Activated CD8-positive, alpha-beta memory T cell treated with anti-CD3 and anti-CD28 coated beads for 36 hours (primary cell): Measurements from ENCODE around the gene DNAJB12. TPM values are rescaled to one million over a fixed set of nuclear protein-coding genes. Genes with fewer than 3 reads are reported as not detected.

Experiments used
- CTCF ChIA-PET: fragments of 350-600 bp; sonication (Branson Sonifier 250); formaldehyde crosslinking; loops from one replicate; lab custom pipeline; 2021; ENCODE audit warnings: antibody characterized with exemption; lab: Charles Lee
- POLR2A ChIA-PET: fragments of 350-600 bp; sonication (Branson Sonifier 250); formaldehyde crosslinking; loops from one replicate; lab custom pipeline; 2021; ENCODE audit warnings: antibody characterized with exemption; lab: Charles Lee
- total RNA-seq, 2 experiments: library from RNA; stranded (reverse); gene quantifications; one replicate each; pipeline ENCODE4 v1.2.3, GENCODE V29; 2021

The DNAJB12 gene
- total RNA-seq, 2 experiments from 2014 or later, result 28.0 to 28.7 TPM

DNA sequence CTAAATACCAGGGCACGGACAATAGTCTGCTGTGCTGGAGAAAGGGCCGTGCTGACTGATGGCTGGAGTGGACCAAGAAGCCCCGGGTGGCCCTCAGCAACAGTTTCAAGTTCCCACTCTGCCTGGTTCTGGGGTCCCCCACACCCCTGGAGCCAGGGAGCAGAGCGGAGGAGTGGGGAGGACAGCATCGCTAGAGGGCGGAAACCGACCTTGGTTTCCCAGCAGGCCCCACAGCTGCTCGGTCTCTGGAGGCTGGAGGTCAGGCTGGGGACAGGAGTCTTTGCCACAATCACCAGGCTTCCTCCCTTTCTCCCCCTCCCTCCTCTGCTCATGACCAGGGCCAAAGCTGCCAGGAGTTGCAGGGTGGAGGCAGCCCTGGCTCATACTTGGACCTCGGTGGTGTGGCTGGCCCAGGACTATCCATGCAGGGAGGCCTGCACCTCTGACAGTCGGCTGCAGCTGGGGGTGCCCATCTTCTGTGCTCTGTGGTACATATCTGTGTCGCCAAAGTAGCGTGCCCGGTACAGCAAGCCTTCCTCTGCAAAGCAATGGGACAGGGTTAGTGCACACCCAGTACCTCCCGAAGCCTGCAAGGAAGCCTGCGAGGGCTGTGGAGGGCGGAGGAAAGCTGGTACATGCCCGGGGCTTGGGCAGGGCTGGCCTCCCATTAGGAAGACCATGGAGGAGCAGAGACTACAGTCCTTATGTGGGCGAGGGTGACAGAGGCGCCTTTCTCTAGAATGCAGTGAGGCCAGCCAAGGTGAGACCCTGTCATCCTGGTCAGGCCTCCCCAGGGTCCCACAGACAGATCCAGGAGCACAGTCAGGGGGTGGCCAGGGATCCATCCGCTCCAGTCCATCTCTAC lies 19.1 kb downstream of the DNAJB12 start:
- POLR2A ChIA-PET, result interaction anchor here (0.6 to 3.8 kb wide), 8 partner anchors 9 to 87 kb away, joined by 3 to 39 read pairs (median 6); partner anchors contain the start of gene DDIT4

DNA sequence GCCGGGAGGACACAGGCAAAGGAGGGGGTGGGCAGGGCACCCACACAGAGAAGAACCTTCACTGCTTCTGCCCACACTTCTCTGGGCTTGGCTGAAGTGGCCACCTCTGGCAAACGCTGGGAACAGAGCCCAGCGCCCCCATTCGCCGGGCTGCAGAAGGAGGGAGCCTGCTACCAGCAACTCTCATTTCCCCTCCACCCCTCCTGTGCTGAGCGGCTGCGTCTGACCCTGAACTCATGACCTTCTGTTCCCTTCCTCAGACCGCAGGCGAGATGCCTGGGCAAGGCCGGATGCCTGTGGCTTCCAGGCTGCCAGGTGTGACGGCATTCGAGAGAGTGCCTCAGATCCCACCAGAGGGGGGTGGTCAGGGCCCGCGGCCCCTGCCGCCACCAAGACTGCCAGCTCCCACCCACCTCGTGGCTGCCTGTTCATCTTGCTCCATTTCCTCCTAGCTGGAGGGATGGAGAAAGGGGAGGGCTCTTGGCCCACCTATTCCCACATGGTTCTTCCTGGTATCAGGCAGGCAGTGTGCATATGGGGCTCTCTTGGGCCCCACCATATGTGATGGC lies 19.8 kb downstream of the DNAJB12 start:
- ChIA-PET CTCF (interaction anchor here (0.8 to 5.5 kb wide), 17 partner anchors 8 to 286 kb away, joined by 3 to 54 read pairs (median 4); partner anchors contain the start of gene DDIT4), POLR2A (interaction anchor here (0.6 to 3.8 kb wide), 9 partner anchors 8 to 116 kb away, joined by 3 to 39 read pairs (median 6); partner anchors contain the start of gene DDIT4)

More for the DNA sequence above, 19.1 kb downstream of the DNAJB12 start:
- CTCF ChIA-PET, result interaction anchor here (0.6 to 5.5 kb wide), 16 partner anchors 7 to 439 kb away, joined by 3 to 54 read pairs (median 4); partner anchors contain the start of gene DDIT4

DNA sequence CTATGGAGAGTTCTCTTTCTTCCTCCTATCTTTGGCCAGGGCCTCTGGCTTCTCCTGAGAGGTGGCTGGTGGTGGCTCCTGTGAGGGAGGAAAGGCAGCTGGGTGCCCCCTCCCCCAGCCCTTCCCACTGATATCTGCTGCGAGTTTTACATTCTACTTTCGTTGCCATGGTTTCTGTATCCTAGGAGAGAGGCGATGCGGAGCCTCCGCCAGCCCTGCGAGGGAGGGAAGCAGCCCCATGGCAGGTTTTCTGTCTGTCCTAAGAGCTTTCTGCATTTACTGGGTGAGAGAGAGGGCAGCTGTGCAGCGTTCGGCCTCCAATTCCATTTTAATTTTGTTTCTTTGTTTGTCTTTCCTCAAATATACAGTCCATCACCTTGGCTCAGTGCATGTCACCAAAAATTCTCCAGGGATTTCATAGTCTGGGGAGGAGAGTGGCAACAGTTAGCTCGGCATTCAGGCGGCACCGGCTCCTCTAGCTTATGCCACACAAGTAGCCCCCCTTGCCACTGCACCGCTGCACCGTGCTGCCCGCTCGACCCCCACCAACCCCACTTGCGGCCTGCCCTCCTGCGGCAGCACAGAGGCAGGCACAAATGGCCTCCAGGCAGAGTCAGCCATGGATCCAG lies 20.4 kb downstream of the DNAJB12 start:
- POLR2A ChIA-PET, result interaction anchor here (0.8 to 3.8 kb wide), 7 partner anchors 12 to 115 kb away, joined by 3 to 39 read pairs (median 6); no protein-coding TSS in a partner anchor
- CTCF ChIA-PET, result interaction anchor here (0.8 to 5.5 kb wide), 16 partner anchors 8 to 285 kb away, joined by 3 to 54 read pairs (median 4); partner anchors contain the start of gene DDIT4

DNA sequence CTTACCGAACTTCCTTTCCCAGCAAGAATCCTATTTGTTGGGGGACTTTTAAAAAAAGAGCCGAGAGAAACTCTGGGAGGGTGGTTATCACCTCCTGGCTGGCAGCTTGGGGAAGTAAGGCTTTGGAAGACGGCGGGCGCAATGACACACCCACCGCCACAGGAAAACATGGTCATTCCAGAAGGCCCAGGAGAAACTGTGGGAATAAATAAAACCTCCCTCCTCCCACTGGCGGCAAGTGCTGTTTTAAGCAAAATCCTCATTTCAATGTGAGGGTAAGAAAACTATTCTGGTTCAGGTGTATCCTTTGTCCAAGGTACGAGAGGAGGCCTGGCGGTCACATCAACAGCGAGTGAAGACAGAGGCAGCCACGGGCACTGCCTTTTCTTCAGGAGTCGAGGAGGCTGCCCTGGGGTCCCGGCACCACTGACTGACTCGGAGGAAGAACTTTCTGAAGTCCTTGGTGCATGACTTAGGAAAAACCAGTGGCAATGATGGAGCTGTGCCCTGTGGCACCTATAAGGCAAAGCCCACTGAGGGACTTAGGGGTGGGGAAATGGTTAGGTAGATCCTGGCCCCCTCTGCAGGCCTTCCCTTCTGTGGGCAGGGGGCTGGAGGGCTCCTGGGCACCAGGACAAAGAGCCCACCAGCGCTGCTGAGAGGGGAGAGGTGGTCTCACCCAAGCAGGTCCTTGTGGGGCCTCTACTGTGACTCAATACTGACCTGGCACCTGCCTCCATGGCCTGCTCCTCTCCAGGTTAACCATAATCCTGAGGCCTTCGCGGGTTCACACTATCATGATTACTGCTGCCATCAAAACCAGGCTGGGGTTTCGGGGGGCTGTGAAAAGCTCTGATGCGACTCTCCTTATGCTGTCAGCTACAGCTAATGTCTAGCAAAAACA lies 21.4 kb downstream of the DNAJB12 start:
- ChIA-PET POLR2A (interaction anchor here (0.6 to 3.8 kb wide), 12 partner anchors 11 to 255 kb away, joined by 3 to 41 read pairs (median 6); partner anchors contain the start of gene DDIT4), CTCF (interaction anchor here (0.7 to 5.5 kb wide), 14 partner anchors 11 to 284 kb away, joined by 3 to 54 read pairs (median 4); partner anchors contain the start of gene DDIT4)

DNA sequence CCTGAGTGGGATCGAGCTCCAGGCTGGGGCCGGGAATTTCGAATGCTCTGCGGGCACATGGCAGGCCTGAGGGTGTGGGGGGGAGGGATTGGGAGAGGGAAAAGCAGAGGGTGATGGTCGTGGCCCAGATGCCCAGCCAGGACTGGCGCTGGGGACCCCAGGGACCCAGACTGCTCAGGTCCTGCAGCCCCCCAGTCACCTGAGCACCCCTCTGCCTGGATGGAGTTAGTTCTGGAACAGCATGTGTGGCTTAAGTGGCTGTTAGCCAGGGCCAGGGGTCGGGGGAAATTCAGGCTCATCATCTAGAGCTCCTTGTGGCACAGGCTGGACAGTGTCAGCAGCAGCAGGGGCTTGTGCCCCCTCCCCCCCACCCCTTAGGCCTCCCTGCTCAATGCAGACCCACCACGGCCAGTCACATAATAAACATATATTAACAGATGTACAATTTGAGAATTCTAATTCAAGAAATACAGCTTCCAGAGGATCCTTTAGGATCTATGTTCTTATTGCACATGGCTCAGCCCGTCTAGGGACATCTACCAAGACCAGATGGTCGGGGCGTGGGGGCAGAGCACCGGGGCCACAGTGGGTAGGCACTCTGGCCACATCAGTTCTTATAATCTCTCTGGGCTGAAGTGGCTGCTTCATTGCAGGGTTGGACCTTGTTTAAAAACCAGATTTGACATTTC lies 22.2 kb downstream of the DNAJB12 start:
- ChIA-PET POLR2A (interaction anchor here (0.6 to 2.8 kb wide), 10 partner anchors 12 to 60 kb away, joined by 4 to 41 read pairs (median 5); partner anchors contain the start of gene DDIT4), CTCF (interaction anchor here (0.7 to 1.8 kb wide), 11 partner anchors 10 to 153 kb away, joined by 3 to 15 read pairs (median 4); partner anchors contain the start of gene DDIT4)

DNA sequence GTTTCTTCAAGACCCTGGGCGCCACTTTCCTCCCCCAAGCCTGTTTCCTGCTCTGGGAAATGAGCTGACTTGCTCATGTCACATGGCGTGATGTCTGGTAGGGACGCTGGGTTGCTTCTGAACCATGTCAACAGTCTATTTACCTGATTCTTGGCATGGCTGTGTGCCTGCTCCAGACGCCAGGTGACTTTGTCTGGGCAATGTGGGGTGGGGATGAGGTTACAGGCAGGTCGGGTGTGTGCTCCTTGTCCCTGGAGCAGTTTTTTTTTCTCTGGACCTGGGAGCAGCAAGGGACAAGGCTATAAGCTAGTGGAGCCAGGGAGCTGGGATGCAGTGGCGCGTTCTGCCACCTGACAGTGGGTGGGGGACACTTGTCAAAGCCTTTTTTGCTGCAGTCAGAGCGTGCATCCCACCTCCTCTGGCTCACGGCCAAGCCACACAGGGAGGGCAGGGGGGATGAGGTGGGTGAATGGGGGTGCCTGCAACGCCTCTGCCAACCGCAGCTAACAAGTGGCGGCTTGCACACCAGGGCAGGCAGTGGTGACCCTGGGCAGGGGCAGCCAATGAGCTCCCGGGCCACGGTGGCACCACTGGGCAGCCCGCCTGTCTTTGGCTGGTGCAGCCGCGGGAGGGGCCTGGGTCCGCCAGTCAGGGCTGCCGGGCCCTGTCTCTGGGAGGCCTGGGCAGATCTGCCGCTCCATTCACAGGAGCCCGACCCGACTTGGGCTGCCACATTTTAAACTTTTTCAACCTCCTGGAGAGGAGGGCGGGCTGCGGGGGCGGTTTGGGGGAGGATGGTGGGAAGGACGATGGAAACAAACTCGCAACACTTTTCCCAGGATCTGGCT lies 22.9 kb downstream of the DNAJB12 start:
- CTCF ChIA-PET, result interaction anchor here (0.7 to 1.8 kb wide), 12 partner anchors 10 to 152 kb away, joined by 3 to 15 read pairs (median 4); partner anchors contain the start of gene DDIT4
- POLR2A ChIA-PET, result interaction anchor here (1.0 to 2.8 kb wide), 10 partner anchors 12 to 71 kb away, joined by 4 to 41 read pairs (median 6); partner anchors contain the start of gene DDIT4

DNA sequence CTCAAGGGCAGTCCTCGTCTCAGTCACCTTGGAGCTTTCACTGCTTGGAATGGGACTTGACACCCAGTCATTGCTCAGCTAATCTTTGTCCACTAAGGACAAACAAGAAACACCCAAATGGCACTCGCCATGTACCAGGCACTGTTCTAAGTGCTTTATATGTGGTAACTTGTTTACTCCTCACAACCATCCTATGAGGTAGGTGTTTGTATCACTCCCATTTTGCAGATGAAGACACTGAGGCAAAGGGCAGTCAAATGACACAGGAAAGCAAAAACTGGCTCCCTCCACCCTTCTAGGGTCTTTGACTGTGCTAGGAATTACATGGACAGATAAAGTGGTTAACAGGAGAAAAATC lies 24.7 kb downstream of the DNAJB12 start:
- CTCF ChIA-PET, result interaction anchor here (1.4 to 1.8 kb wide), 3 partner anchors 39 to 110 kb away, joined by 4 to 10 read pairs (median 5); partner anchors contain the start of gene DDIT4
- POLR2A ChIA-PET, result interaction anchor here (0.6 to 4.0 kb wide), 5 partner anchors 9 to 55 kb away, joined by 3 to 29 read pairs (median 4); no protein-coding TSS in a partner anchor

DNA sequence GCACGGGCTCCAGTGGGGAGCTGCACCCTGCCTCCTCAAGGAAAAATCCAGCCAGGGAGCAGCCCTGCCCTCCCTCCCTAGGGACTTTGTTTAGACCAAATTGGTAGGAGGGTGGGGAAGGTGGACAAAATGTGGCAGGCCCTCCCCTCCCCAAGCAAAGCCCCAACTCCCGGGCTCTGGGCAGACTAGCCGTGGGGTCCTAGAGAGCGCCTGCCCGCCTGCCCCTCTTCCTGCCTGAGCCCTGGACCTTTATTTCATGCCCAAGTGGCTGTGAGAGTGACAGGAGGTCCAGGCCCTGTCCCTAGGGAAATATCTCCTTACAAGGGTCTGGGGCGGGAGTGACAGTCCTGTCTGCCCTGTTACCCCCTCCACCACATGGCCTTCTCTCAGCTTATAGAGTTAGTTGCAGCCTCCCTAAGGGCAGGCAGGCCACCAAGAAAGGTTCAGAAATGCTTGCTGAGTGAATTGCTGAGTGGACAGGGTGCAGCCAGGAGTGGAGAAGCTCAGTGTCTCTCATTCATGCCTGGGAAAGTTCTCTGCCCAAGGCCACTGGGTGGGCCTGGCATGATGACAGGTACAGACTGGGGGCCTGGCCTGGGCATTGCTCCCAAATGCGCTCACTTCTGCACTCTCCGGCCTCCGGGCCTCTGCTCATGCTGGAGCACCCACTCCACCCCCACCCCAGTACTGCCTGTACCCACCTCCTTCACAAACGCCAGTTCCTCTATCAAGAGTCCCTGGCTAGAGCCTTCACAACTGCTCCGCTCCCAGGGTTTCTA lies 25.2 kb downstream of the DNAJB12 start:
- ChIA-PET POLR2A (interaction anchor here (0.6 to 4.0 kb wide), 5 partner anchors 9 to 54 kb away, joined by 3 to 29 read pairs (median 4); no protein-coding TSS in a partner anchor), CTCF (interaction anchor here (1.4 to 1.8 kb wide), 3 partner anchors 39 to 110 kb away, joined by 4 to 10 read pairs (median 5); partner anchors contain the start of gene DDIT4)

DNA sequence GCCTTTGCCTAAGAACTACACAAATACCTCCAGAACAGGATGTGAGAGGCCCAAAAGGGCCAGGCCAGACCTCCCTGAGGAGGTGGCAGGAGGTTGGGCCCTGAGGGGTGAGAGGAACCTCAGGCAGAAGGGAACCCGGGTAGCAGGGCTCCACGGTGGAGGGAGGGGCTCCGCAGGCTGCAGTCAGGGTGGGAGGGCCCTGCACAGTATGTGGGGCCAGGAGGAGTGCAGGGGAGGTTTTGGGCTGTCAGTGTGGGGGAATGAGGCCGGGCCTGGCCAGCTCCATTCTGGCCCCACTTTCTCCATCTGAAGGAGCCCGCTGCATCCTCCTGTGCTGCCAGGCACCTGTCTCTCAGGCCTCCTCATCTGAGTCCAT lies 25.9 kb downstream of the DNAJB12 start:
- POLR2A ChIA-PET, result interaction anchor here (1.7 to 4.0 kb wide), 3 partner anchors 8 to 35 kb away, joined by 8 to 29 read pairs (median 22); no protein-coding TSS in a partner anchor
- CTCF ChIA-PET, result interaction anchor here (0.9 to 1.9 kb wide), 4 partner anchors 38 to 113 kb away, joined by 3 to 5 read pairs (median 4); partner anchors contain the start of genes ANAPC16 and ASCC1

DNA sequence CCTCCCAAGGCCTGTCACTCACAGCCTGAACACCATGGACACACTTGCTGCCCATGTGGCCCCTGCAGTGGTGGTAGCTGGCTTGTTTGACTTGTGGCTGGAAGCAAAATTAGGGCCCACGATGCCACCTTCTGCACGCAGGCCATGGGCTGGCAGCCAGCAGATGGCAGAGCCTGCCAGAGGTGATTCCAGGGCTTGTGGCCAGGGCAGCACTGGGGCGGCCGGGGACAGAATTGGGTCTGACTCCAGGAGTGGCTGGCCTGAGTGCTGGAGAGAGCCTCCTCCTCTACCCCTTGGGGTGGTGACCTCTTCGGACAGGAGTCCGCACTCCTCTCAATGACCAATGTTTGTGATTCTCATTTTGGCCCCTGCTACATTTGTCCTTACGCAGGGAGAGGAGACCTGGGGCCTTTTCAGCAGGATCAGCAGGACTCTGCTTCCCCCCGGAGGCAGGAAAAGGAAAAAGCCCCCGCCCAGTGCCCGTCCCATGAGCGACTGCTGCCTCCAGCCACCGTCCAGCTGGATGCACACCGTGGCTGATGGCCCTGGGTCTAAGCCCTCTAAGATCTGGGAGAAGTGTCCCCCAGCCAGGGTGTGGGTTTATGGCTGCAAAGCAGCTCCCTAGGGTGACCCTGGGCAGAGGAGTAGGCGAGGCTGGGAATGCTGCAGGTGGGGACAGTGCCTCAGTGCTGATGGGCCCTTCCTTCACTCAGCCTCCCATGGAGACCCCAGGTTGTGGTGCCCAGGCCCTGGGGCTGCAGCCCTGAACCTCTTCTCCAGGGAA lies 26.5 kb downstream of the DNAJB12 start:
- ChIA-PET CTCF (interaction anchor here (0.9 to 2.0 kb wide), 7 partner anchors 9 to 280 kb away, joined by 3 to 6 read pairs (median 3); partner anchors contain the start of genes ANAPC16 and ASCC1), POLR2A (interaction anchor here (0.5 to 4.0 kb wide), 5 partner anchors 8 to 240 kb away, joined by 4 to 31 read pairs (median 22); partner anchors contain the start of gene DDIT4)

DNA sequence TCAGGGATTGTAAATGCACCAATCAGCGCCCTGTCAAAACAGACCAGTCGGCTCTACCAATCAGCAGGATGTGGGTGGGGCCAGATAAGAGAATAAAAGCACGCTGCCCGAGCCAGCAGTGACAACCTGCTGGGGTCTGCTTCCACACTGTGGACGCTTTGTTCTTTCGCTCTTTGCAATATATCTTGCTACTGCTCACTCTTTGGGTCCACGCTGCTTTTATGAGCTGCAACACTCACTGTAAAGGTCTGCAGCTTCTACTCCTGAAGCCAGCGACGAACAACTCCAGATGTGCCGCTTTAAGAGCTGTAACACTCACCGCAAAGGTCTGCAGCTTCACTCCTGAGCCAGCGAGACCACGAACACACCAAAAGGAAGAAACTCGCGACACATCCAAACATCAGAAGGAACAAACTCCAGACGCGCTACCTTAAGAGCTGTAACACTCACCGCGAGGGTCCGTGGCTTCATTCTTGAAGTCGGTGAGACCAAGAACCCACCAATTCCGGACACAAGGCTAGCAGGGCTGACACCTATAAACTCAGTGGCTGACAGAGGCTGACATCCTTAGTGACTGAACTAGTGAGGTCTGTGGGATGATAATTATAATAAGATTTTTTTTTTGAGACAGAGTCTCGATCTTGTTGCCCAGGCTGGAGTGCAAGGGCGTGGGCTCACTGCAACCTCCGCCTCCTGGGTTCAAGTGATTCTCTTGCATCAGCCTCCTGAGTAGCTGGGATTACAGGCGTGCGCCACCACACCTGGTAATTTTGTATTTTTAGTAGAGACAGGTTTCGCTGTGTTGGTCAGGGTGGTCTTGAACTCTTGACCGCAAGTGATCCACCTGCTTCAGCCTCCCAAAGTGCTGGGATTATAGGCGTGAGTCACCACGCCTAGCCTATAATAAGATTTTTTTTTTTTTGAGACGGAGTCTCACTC lies 27.8 kb downstream of the DNAJB12 start:
- POLR2A ChIA-PET, result interaction anchor here (0.8 to 4.0 kb wide), 8 partner anchors 8 to 76 kb away, joined by 3 to 31 read pairs (median 4); partner anchors contain the start of gene DDIT4

More for the DNA sequence above, 27.8 kb downstream of the DNAJB12 start:
- CTCF ChIA-PET, result interaction anchor here (0.8 to 2.0 kb wide), 10 partner anchors 8 to 278 kb away, joined by 3 to 6 read pairs (median 4); partner anchors contain the start of gene DDIT4
